HepG2 (cell line): ENCODE results near the gene PLCB1. TPM values are rescaled to one million over a fixed set of nuclear protein-coding genes. Genes with fewer than 3 reads are reported as not detected.

ENCODE experiments used
- ATAC-seq: fragments of 200-7000 bp; cut with Tn5 transposase; 3 replicates; pipeline ENCODE4 v1.9.1; 2020; ENCODE audit warnings: mild to moderate bottlenecking, moderate library complexity
- BruUV-seq: library from RNA; stranded (reverse); fragments of 400-500 nt; replicated peaks from 2 replicates; lab custom pipeline; 2021; lab: Mats Ljungman, UMichigan
- CTCF ChIA-PET: fragments of 300-600 bp; formaldehyde crosslinking; extraction: SDS; loops from one replicate; lab custom pipeline; 2021; ENCODE audit warnings: low total read pairs, inconsistent platforms, low intra/inter-chr PET ratio; lab: Yijun Ruan, JAX
- POLR2A ChIA-PET: fragments of 350-600 bp; sonication (Branson Sonifier 250); formaldehyde crosslinking; loops from one replicate; lab custom pipeline; 2020; ENCODE audit warnings: antibody characterized with exemption, inconsistent platforms; lab: Yijun Ruan, JAX
- DNase-seq: peaks from one replicate; pipeline ENCODE4 v3.0.0-alpha.2; 2015; ENCODE audit warnings: low spot score
- FAIRE-seq: peaks from 3 replicates; lab custom pipeline; 2011; peaks lifted over from hg19 to GRCh38; lab: Jason Lieb, UNC
- H2AFZ ChIP-seq: one replicate; pipeline ENCODE4 v1.6.1; 2011; ENCODE audit warnings: low read length, inconsistent platforms
- H3K27ac ChIP-seq: fragments of 300-600 bp; 3 replicates; pipeline ENCODE4 v1.8.0; 2011; ENCODE audit warnings: mixed run types, mild to moderate bottlenecking, mixed read lengths, low read length, inconsistent platforms; ENCODE audit not compliant: insufficient read depth; ENCODE audit errors: extremely low read length
- H3K27me3 ChIP-seq, 2 experiments: fragments of 200-600 bp in 1 of 2; 2 replicates in 1 of 2; 3 replicates in 1 of 2; pipeline versions ENCODE4 v1.6.0 to v1.8.0; 2011; ENCODE audit warnings: low read length in 2 of 2, mild to moderate bottlenecking in 2 of 2, moderate library complexity in 2 of 2, inconsistent platforms in 1 of 2; ENCODE audit not compliant: insufficient read depth in 2 of 2, control insufficient read depth in 1 of 2
- H3K36me3 ChIP-seq, 2 experiments: fragments of 200-600 bp in 1 of 2; replicated peaks in 1 of 2; 2 replicates in 1 of 2; 3 replicates in 1 of 2; pipeline versions ENCODE4 v1.5.1 to v1.8.0; 2011; ENCODE audit warnings: low read length in 2 of 2, inconsistent platforms in 1 of 2; ENCODE audit not compliant: insufficient read depth in 2 of 2, control insufficient read depth in 1 of 2
- H3K4me1 ChIP-seq: 2 replicates; pipeline ENCODE4 v1.5.1; 2012; ENCODE audit warnings: low read length, inconsistent platforms; ENCODE audit not compliant: insufficient read depth
- H3K4me2 ChIP-seq: 2 replicates; pipeline ENCODE4 v1.6.0; 2011; ENCODE audit warnings: low read depth, low read length, inconsistent platforms
- H3K4me3 ChIP-seq, 3 experiments: fragments of 200-600 bp in 1 of 3; sonication (generic), shearing (Covaris generic) in 1 of 3; replicated peaks in 1 of 3; 2 replicates each; pipeline ENCODE4 v1.5.1; 2011 to 2016; ENCODE audit warnings: low read length in 3 of 3, inconsistent platforms in 2 of 3, low read depth in 2 of 3, mild to moderate bottlenecking in 2 of 3, control low read depth in 1 of 3, mixed read lengths in 1 of 3; ENCODE audit not compliant: insufficient read depth in 1 of 3
- H3K79me2 ChIP-seq: one replicate; pipeline ENCODE4 v1.6.1; 2011; ENCODE audit warnings: low read length, inconsistent platforms; ENCODE audit not compliant: insufficient read depth
- H3K9ac ChIP-seq: 2 replicates; pipeline ENCODE4 v1.6.0; 2011; ENCODE audit warnings: mild to moderate bottlenecking, low read depth, low read length, inconsistent platforms; ENCODE audit not compliant: insufficient read depth
- H3K9me3 ChIP-seq: 2 replicates; pipeline ENCODE4 v1.5.1; 2012; ENCODE audit warnings: mild to moderate bottlenecking, low read length
- H4K20me1 ChIP-seq: 2 replicates; pipeline ENCODE4 v1.6.0; 2011; ENCODE audit warnings: inconsistent platforms, mild to moderate bottlenecking, low read length, moderate library complexity; ENCODE audit not compliant: insufficient read depth
- ELF4 ChIP-seq: sonication (generic); formaldehyde crosslinking; IDR thresholded peaks from 2 replicates; pipeline ENCODE4 v1.5.0; 2020; ENCODE audit warnings: missing genetic modification reagents, mild to moderate bottlenecking, moderate library complexity, borderline replicate concordance
- MAF1 ChIP-seq: sonication (generic); formaldehyde crosslinking; IDR thresholded peaks from 2 replicates; pipeline ENCODE4 v1.5.0; 2020; ENCODE audit warnings: missing genetic modification reagents, borderline replicate concordance
- TRIM24 ChIP-seq: sonication (generic); formaldehyde crosslinking; IDR thresholded peaks from 2 replicates; pipeline ENCODE4 v1.8.0; 2022; ENCODE audit warnings: mild to moderate bottlenecking, missing genetic modification reagents
- ZNF296 ChIP-seq: sonication (generic); formaldehyde crosslinking; conservative IDR thresholded peaks from 2 replicates; pipeline ENCODE4 v1.5.0; 2020; ENCODE audit warnings: mild to moderate bottlenecking, missing genetic modification reagents
- ZNF354B ChIP-seq: sonication (generic); formaldehyde crosslinking; IDR thresholded peaks from 2 replicates; pipeline ENCODE4 v1.8.0; 2022; ENCODE audit warnings: mild to moderate bottlenecking, missing genetic modification reagents
- whole genome bisulfite sequencing: methylation state at CpG from one replicate; pipeline ENCODE4 v1.1.6; 2017; ENCODE audit warnings: low lambda C conversion rate; 5-methylcytosine and 5-hydroxymethylcytosine counted together
- in situ Hi-C: cut with HindIII; loops from 2 replicates; pipeline ENCODE4 v1.10.0; 2017; ENCODE audit warnings: low pct_unique_long_range_greater_than_20kb; ENCODE audit not compliant: extremely low pct_ligation_motif_present
- intact Hi-C: fragments of 100-400 bp; cut with micrococcal nuclease; formaldehyde crosslinking; loops from one replicate; pipeline ENCODE4 v1.10.0; 2022; ENCODE audit not compliant: unreplicated experiment
- polyA plus RNA-seq, 8 experiments: library from polyadenylated mRNA; depleted of rRNA in 3 of 8; stranded (reverse) in 7 of 8; unstranded in 1 of 8; fragments of >200 nt; fragmentation: Illumina TruSeq in 4 of 8; extraction: Trizol in 4 of 8; gene quantifications; 2 replicates each; pipeline versions ENCODE4 v1.2.1 to v1.2.3, GENCODE V29; 2011 to 2016; ENCODE audit warnings: low read depth in 4 of 8, missing spikeins in 1 of 8, mixed read lengths in 1 of 8; ENCODE audit not compliant: insufficient read depth in 1 of 8
- total RNA-seq, 5 experiments: library from RNA; depleted of rRNA; stranded (reverse); fragments of >200 nt; fragmentation: Illumina TruSeq; extraction: Trizol; gene quantifications; 2 replicates each; pipeline ENCODE4 v1.2.3, GENCODE V29; 2016; ENCODE audit warnings: low read depth in 1 of 5
- TF ChIP-seq, protein P1 (sequence below): sonication (generic); formaldehyde crosslinking; IDR thresholded peaks from 2 replicates; pipeline ENCODE4 v1.9.0; 2021; ENCODE audit warnings: mild to moderate bottlenecking, missing genetic modification reagents

Gene PLCB1
- total and polyA plus RNA-seq, 2 of the 13 experiments (the other 11 are each of a cell fraction or from before 2014, with no cell fraction given): 42.4 to 55.9 TPM

DNA sequence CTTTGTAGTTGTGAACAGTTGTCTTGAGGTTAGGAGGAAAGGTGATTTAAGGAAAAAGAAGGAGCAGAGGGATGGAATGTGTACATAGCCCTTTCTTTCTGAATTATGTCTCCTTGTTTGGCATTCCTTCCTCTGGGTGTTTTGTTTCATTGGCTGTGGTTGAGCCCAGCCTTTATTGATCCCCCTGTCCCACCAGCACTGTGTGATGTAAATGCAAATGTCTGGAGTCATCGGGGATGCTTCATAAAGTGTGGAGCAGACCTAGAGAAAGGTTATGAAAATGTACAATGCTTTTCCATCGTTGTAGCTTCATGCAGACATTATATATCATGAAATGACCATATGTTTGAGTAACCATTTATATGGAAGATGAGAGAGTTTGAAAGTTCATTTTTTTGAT is 164.5 kb downstream of the PLCB1 start:
- H4K20me1 ChIP-seq: no peaks in the 10 kb centered on the region
- no peak overlapping the region for H2AFZ ChIP-seq
- no peak overlapping the region for H3K27ac ChIP-seq
- DNase-seq: no peak
- WGBS: 72% methylated on average over 2 of the region's 2 CpGs
- TF ChIP-seq, protein P1, sequence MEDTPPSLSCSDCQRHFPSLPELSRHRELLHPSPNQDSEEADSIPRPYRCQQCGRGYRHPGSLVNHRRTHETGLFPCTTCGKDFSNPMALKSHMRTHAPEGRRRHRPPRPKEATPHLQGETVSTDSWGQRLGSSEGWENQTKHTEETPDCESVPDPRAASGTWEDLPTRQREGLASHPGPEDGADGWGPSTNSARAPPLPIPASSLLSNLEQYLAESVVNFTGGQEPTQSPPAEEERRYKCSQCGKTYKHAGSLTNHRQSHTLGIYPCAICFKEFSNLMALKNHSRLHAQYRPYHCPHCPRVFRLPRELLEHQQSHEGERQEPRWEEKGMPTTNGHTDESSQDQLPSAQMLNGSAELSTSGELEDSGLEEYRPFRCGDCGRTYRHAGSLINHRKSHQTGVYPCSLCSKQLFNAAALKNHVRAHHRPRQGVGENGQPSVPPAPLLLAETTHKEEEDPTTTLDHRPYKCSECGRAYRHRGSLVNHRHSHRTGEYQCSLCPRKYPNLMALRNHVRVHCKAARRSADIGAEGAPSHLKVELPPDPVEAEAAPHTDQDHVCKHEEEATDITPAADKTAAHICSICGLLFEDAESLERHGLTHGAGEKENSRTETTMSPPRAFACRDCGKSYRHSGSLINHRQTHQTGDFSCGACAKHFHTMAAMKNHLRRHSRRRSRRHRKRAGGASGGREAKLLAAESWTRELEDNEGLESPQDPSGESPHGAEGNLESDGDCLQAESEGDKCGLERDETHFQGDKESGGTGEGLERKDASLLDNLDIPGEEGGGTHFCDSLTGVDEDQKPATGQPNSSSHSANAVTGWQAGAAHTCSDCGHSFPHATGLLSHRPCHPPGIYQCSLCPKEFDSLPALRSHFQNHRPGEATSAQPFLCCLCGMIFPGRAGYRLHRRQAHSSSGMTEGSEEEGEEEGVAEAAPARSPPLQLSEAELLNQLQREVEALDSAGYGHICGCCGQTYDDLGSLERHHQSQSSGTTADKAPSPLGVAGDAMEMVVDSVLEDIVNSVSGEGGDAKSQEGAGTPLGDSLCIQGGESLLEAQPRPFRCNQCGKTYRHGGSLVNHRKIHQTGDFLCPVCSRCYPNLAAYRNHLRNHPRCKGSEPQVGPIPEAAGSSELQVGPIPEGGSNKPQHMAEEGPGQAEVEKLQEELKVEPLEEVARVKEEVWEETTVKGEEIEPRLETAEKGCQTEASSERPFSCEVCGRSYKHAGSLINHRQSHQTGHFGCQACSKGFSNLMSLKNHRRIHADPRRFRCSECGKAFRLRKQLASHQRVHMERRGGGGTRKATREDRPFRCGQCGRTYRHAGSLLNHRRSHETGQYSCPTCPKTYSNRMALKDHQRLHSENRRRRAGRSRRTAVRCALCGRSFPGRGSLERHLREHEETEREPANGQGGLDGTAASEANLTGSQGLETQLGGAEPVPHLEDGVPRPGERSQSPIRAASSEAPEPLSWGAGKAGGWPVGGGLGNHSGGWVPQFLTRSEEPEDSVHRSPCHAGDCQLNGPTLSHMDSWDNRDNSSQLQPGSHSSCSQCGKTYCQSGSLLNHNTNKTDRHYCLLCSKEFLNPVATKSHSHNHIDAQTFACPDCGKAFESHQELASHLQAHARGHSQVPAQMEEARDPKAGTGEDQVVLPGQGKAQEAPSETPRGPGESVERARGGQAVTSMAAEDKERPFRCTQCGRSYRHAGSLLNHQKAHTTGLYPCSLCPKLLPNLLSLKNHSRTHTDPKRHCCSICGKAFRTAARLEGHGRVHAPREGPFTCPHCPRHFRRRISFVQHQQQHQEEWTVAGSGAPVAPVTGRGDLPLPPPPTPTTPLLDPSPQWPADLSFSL (CRISPR knock-in tag): no peak
- TF ChIP-seq ELF4: no peak
- TF ChIP-seq MAF1: no peak
- no peak for TF ChIP-seq ZNF354B (CRISPR knock-in tag)
- TF ChIP-seq ZNF296: no peak
- no peak for TF ChIP-seq TRIM24 (CRISPR knock-in tag)
- no peak for FAIRE-seq
- ChIA-PET CTCF (no interaction called here), POLR2A (no interaction called here)
- no peaks in the 10 kb centered on the region for H3K9me3 ChIP-seq
- intact Hi-C loops (loop anchor here (1.0 kb wide), 1 partner anchor 9 kb away; no protein-coding TSS in a partner anchor), in situ Hi-C loops (no loop called here)
- no peak for ATAC-seq
- peaks cover 0 to 3% of the 10 kb centered on the region in 2 experiments; a peak in 1 of 5 replicates for H3K36me3 ChIP-seq
- no TSS peak for BruUV-seq
- H3K9ac ChIP-seq: no peak overlapping the region
- H3K4me1 ChIP-seq: peaks cover 7% of the 10 kb centered on the region
- H3K27me3 ChIP-seq: no peaks in the 10 kb centered on the region
- H3K4me3 ChIP-seq: no peak overlapping the region
- H3K4me2 ChIP-seq: no peak overlapping the region
- H3K79me2 ChIP-seq: no peaks in the 10 kb centered on the region
